NCI-H226 (cell line): ENCODE results near the gene LIPT2.
"Not testable (repeated sequence)": the region's sequence is repeated elsewhere in the genome, so short reads cannot be mapped to it uniquely, and the experiment has no call there.

ENCODE experiments used
- DNase-seq: peaks from one replicate; pipeline ENCODE4 v3.0.0-alpha.2; 2015

Gene LIPT2

DNA sequence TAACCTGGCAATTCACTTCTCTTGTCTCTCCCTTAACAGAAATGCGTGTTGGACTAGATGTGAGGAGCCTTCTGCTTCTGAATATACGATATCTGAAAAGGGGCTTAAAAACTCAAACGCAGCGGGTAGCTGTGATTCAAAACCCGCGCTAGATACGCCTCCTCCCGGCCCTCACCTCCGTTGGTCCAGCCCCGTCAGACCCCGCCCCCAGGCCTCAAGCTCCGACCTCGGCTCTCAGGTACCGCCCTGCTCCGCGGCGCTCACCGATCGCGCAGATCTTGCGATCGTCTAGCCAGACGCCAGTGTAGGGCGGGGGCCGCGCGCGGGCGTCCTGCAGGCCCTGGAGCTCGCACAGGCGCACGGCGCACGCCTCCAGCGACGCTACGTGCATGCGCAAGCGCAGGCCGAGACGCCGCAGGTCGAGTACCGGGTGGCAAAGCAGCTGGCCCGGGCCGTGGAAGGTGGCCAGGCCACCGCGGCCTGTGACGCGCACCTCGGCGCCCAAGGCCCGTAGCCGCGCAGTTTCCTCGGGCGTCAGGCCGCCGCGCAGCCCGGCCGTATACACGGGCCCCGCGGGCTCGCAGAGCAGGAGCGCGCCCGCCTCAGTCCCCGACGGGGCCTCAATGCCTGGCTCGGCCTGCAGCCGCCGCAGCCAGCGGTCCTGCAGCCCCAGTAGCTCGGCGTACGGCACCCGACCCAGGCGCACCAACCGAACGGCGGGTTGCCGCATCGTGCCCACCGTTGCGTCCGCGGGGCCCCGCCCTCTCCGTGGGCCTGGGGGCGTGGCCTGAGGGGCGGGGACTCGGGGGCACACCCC, at the start of gene LIPT2:
LIPT2 (minus strand) TSS at position 751 of the 817 bp plus-strand sequence; CDS start at position 730, 21 bp downstream.
- DNase-seq, result peak; percentile 98

DNA sequence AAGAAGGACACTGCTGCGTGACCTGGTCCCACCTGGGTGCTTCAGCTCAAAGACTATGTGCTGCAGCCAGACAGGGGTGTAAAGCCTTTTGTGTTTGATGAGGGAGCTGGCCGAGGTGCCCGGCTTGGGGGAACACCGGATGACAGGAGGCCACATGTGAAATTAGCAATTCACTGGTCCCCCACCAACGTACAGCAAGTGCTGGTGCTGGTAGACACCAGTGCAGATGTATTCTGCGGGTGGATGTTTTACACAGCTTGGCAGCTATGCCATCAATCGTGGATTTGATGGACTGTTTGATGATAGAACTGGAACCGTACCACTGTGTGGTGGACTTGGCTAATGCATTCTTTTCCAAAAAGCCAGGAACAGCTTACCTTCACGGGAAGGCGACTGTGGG, 47.9 kb upstream of the LIPT2 start:
- no peak for DNase-seq

DNA sequence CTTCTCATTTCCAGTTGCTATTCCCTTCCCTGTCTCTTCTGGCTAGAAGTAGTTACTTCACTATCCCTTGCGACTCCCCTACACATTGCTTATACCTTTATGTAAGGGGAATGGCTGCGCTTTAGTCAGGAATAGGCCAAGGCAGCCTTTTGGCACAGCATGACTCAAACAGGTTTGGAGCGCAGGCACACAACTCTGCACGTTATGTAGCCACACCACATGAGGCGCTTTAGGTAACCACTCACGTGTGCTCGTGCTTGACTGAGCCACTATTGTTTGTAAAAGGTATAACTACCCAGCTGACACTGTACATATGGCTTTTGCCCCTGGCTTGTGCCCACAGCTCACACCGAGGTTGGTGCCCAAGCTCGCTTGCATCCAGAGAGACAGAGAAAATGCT, 46.7 kb upstream of the LIPT2 start:
- DNase-seq, result no peak

DNA sequence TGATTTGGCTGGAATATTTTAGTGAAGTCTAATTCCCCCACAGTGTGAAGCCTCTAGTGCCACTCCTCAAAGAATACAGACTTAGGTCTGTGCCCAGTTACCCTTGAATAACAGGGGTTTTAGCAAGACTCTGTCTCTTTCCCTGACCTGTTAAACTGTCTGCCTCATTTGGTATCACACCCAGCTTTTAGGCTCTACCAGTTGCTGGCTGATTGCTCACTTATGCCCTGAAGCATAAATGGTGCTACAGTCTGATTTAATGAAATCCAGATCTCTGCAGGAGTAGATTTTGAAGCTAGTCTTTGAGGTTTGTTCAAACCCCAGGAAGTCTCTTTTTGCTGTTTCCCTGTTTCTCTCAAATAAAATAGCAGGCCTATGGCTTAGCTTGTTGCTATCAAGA, 45.2 kb upstream of the LIPT2 start:
- no peak for DNase-seq

DNA sequence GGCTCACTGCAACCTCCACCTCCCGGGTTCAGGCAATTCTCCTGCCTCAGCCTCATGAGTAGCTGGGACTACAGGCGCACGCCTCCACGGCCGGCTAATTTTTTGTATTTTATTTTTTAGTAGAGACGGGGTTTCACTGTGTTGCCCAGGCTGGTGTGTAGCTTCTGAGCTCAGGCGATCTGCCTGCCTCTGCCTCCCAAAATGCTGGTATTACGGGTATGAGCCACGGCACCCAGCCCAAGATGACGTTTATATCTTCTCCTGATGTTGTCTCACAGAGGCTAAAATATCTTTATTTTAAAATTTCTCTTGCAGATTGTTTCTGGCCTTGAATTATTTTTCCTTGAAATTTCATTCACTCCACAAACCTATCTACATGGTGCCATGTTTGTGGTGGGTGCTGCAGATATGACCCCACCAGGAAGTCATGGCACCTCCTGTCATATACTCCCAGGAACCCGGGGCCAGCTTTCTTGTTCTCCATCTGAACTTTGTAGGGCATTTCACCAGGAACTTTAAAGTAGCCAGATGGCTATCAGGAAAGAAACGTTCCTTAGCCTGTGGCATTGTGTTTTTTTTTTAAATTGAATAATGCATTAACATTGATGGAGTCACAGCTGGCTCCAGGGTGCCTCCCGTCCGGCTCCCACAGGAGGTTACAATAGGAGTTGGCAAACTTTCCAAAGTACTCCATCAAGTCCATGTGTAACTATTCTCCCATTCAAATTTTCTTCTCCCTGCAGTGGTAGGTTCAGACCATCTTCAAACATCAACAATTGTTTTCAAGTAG, 42.0 kb upstream of the LIPT2 start:
- no peak for DNase-seq

DNA sequence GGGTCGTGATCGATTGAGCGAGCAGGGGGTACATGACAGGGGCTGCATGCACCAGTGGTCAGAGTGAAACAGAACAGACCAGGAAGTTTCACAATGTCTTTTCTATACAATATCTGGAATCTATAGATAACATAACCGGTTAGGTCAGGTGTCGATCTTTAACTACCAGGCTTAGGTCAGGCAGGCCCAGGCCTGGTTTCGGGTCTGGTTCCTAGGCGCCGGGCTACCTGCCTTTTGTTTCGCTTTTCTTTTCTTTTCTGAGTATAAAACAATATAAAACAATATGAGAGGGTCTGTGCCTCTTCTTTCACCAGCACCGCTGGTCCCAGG, 41.4 kb upstream of the LIPT2 start:
- DNase-seq, result not testable (repeated sequence)

DNA sequence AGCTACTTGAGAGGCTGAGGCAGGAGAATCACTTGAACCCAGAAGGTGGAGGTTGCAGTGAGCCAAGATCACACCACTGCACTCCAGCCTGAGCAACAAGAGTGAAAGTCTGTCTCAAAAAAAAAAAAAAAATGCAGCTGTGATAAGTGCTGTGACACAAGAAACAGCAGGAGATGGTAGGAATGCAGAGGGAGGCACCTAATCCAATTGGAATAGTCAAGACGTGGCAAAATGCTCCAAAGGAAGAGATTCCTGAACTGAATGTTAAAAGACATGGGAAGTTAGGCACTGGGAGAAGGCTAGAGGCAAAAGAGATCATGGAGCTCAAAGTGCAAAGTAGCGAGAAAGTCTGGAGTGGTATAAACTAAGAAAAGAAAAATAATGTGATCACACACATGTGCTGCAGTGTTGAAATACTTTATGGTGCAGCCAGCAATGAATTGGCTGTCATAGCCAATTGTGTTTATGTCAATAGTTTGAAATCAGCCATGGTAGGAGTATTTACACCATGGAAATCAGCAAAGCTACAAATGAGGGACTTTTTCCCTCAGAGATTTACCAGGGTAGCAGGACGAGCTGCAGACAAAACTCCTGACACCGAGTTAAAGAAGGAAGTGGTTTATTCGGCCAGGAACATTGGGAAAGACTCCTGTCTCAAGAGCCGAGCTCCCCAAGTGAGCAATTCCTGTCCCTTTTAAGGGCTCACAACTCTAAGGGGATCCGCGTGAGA, 40.9 kb upstream of the LIPT2 start:
- DNase-seq, result no peak

DNA sequence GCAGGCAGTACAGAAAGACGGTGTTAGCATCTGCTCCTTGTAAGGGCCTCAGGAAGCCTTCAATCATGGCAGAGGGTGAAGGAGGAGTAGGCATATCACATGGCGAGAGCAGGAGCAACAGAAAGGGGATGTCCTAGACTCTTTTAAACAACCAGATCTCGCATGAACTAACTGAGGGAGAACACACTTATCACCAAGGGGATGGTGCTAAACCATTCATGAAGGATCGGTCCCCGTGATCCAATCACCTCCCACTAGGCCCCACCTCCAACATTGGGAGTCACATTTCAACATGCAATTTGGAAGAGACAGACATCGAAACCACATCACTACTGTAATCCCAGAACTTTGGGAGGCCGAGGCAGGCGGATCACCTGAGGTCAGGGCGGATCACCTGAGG, 39.9 kb upstream of the LIPT2 start:
- DNase-seq, result no peak

DNA sequence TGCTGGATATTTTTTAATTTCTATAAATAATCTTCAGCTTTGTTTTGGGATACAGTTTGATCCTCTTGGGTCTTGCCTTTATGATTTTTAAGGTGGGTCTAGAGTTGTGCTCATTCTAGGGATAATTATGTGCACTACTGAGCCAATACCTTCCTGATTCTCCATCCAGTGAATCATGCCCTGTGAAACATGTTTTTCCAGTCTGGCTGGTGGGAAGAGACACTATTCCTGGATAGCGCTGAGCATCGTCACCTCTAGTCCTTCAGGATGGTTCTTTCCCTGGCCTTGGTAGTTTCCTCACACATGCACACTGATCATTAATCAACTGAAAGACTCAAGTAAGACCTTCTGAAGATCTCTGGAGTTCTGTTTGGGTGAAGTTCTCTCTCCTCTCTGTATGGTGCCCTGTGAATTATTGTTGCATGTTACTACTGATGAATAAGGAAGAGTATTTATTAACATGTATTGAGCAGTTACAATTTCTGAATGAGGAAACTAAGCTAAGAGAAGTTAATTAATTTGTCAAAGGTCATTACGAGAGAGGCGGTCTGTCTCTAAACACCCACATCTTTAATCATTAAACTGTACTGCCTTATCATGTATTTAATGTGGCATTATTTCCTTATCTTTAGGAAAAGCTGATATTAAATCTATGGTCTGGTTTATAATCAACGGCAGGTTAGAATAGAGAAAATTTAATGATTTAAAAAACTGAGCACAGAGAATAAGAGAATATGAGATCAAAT, 39.1 kb upstream of the LIPT2 start:
- DNase-seq, result no peak

DNA sequence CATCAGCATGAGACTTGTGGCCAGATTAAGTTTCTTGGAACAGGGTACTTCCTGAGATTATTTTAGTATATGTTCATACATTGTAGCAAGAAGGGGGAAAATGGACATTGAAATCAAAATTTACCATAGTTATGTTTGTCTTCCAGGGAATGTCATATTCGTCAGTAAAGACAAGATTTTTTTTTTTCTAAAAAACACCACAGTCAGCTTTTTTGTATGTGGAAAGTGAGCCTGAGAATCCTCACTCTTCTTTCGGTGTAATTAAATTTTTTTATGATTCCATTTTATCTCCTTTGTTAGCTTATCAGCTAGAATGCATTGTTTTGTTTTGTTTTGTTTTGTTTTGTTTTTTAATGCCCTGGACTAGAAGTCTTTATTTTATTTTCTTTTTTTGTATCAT, 31.5 kb upstream of the LIPT2 start:
- DNase-seq, result no peak

DNA sequence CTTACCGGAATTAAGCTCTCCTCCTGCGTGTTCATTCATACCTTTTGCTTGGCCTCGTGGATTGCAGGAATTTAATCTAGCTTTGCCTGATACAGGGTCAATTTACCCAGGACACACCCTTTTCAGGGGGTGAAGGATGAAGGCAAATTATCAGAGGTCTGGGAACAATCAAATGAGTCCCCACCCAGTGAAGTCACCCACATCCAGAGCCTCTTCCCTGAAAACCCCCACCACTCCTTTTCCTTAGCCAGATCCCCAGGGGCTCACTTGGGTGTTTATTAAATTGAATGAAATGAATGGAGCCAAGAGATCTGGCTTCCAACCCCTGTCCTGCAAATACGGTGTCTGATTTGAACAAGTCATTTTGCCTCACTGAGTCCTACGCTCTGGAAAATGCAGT, 31.0 kb upstream of the LIPT2 start:
- DNase-seq, result no peak

DNA sequence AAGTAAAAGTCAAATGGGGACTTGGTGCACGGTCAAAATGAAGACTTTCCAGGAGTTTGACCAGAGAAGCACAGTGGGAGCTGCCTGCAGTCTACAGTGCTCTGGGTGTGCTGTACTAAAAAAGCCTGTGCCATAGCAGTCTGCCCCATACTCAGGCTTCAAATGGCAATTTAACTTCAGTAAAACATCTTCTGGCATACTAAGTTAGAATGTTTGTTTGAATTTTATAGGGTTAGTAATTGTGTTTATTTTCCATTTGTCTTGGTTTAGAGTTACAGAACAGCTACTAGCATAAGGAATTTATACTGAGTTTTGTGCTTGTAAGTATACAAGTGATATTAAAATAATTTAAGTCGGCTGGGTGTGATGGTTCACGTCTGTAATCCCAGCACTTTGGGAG, 29.3 kb upstream of the LIPT2 start:
- DNase-seq, result no peak

DNA sequence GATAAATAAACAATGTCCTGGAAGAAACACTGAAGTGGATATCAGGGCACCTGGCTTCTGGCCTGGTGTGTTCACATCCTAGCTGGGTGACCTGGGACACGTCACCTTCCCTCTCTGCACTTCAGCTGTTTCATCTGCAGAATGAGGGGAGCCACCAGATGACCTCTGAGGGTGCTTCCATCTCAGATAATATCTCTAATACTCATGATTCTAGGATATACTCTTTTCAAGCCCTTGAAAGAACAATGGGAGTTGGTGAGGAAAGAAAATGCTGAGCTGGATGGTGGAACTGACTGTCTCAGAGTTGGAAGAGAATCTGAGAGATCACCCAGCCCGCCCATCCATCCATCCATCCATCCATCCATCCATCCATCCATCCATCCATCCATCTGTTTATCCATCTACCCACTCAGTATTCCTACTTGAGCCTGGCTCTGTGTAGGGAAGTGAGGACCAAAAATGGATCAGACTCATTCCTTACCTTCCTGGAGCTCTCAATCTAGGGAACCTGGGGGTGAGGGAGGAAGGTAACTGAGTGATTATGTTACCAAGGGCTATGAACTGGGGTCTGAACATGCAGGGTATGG, 28.2 kb upstream of the LIPT2 start:
- no peak for DNase-seq

DNA sequence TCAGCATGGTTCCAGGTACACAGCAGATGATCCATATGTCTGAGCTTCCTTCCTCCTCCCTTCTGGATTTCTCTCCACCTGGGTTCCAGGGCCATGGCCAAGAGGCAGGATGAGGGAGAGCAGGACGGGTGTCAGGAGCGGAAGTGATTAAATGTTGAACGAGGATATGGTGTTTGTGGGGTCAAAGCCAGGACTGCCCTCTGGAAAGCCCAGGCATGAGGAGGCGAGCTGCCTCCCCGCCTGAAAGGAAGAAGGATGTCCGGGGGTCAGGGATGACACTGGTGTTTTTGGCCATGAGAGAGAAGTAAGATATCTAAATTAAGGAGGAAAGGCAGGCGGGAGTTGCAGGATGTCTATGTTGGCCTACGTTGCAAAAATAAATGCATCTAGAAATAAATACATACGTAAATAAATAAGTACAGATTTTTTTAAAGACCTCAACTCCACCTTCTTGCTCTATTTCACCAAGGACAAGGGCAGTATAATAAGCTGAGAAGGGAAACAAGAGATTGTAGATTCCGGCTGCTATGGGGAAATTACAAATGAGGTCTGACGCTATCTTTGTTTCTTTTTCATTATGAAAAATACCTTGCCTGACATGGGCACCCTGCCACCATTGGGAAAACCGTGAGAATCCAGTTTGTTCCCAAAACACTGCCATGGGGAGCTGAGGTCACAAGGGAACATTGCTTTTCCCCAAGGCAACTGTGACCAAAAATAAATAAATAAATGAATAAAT, 27.6 kb upstream of the LIPT2 start:
- DNase-seq, result no peak

DNA sequence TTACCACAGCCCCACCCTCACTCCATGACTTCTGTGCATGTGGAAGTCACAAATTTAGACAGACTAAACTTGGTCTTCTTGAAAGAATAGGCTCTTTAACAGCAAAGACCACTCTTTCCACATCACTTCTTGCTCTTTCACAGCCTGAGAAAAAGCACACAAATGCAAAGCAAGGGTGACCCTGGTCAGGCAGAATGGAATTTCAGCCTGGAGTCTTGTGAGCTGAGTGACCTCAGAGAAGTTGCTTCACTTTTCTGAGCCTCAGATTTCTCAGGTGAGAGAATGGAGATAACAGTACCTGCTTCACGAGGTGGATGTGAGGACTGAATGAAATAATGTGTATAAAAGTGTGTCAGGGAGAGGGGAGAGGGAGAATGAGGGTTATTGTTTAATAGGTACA, 26.8 kb upstream of the LIPT2 start:
- DNase-seq, result no peak

DNA sequence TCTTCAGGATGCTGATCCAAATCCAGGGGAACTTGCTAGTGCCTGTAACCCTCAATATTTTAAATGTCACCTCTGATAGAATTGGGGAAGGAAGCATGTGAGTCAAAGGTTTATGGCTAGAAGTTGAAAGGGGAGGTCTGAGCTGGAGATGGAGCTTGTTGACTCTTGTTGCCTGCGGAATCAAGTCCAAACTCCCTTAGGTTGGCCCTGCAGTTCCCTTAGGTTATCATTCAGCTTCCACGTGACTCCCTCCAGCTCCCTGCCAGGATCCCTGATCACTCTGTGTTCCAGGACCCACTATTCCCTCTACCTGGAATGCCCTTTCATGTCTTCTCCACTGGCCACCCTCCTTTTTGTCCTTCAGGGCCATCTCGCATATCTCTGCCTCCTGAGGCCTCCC, 26.2 kb upstream of the LIPT2 start:
- no peak for DNase-seq

DNA sequence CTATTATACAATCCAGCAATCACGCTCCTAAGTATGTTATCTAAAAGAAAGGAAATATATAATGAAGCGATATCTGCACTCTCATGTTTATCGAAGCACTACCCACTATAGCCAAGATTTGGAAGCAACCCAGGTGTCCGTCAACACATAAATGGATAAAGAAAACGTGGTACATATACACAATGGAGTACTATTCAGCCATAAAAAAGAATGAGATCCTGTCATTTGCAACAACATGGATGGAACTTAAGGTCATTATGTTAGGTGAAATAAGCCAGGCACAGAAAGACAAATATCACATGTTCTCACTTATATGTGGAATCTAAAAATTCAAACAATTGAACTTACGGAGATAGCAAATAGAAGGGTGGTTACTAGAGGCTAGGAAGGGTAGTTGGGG, 24.1 kb upstream of the LIPT2 start:
- not testable (repeated sequence) for DNase-seq

DNA sequence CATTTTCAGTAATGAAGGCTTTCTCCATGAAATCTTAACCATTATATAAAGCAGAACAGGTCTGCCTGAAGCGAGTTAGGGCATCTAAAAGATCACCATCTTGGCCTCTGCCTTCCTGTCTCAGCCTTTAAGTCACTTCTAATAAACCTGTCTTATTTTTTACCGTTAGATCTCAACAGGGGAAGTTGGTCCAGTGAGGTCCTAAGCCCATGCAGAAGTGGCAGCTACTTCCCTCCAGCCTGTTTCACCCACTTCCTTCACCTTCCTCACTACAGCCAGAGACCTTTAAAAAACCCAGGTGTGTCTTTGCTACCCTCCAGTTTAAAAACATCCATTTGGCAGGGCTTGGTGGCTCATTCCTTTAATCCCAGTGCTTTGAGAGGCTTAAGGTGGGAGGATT, 14.1 kb upstream of the LIPT2 start:
- DNase-seq, result no peak

DNA sequence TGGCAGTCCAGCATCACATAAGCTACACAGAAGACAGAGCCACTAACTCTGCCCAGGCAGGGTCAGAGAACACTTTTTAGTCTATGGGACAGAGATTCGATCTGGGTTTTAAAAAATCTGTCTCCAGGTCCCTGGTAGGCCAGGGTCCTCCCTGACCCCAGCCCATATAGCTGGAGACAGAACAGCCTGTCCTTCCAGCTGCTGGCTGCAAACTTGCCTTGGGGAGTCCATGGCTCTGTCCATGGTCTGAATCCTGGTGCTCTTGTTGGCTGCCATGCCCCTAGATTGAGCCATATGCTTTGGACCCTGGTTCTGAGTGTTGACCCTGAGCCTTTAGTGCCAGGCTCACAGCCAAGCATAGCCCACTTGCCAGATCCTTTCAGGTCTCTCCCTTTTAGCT, 13.3 kb upstream of the LIPT2 start:
- no peak for DNase-seq

DNA sequence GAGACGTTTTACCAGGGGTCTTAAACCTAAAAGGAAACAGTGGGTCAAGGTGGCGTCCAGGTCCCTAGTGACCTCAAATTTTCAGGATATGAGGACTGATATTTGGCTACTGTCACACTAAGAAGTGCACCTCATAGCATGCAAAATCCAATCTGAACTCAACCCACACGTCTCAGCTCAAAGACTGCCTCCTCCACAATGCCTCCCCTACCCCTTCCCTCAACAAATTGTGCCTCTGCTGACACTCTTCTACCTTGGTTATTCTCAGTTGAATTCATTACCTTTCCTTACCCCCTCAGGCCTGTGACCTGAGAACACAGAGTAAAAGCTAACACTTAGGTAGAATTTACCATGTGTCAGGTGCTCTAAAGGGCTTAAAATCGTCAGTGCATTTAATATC, 12.4 kb upstream of the LIPT2 start:
- no peak for DNase-seq

DNA sequence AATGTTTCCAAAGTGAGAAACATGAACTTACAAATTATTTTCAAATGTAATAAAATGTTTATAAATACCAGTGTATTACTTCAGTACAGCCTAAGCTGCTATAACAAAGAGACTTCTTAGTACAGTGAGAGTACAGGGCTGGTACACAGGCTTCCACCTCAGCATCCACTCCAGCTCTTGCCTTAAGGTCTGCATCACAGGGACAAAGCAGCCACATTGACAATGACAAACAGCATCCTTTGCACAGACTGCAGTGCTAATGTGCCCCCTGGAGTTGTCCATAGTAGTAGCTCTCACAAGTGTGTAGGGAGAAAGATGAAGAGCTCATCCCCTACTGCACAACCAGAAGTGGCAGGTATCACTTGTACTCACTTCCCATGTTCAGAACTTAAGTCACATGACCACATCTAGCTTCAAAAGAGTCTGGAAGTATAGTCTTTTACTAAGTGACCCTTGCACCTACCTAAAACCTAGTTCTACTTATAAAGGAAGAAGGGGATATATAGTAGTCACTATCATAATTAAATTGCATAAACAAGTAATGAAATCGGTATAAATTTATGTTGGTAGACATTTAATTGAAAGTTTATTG, 10.7 kb upstream of the LIPT2 start:
- no peak for DNase-seq

DNA sequence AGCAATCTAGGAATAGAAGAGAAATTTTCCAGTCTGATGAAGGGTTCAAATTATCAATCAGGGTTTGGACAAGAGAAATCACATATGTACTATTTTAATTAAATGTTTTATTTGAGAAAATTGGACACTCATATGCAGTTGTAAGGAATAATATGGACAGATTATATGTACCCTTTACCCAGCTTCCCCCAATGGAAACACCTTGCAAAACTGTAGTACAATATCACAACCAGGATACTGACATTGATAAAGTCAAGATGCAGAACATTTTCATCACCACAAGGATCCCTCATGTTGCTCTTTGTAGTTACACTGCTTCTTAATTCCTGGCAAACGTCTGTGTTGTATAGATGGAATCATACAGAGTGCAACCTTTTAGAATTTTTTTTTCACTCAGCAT, 1.4 kb upstream of the LIPT2 start:
- no peak for DNase-seq
